ENCODE results near the gene ERG. TPM values are rescaled to one million over a fixed set of nuclear protein-coding genes. Genes with fewer than 3 reads are reported as not detected.

Gene ERG
- total RNA-seq, 1 donor from 2014 or later = 10.0 TPM

GRCh38 chr21:38434913-38435533 is 63.3 kb downstream of the ERG start:
- DNase-seq (ENCODE audit: low spot score) = no peak

- DNase-seq (ENCODE audit: low spot score) = no peak
Measured at GRCh38 chr21:38433471-38433870, 64.8 kb downstream of the ERG start.

DNA sequence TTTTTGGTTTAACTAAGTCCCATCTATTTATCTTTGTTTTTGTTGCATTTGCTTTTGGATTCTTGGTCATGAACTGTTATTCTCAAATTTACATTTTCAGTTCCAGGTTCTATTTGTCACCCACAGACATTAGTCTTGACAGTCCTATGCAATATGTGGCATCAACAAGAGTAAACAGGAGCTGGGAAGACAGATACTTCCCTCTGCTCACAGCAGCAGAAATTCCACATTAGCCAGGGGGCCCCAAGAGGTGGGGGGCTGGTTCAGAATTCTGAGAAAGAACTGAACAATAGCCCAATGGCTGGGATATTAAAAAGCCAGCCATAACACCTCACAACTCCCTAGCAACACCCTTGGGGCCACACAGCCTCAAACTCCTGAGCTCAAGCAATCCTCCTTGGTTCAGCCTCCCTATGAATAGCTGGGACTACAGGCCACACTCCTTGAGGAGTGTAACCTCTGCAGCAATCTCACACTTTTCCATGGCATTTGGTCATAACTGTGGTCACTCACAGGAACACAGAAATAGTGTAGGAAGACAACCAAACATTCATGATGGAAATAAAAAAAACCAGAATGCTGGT is 67.8 kb downstream of the ERG start:
- no peak for DNase-seq (ENCODE audit: low spot score)

DNA sequence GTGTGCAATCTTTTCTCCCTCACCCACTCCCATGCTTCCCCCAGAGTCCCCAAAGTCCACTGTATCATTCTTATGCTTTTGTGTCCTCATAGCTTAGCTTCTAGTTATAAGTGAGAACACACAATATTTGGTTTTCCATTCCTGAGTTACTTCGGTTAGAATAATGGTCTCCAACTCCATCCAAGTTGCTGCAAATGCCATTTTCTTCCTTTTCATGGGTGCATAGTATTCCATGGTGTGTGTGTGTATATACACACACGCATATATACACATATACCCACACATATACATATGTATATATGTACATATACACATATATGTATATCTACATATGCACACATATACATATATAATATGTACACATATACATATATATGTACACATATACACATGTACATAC is 69.3 kb downstream of the ERG start:
- no peak for DNase-seq (ENCODE audit: low spot score)

GRCh38 chr21:38428211-38428610 is 70.1 kb downstream of the ERG start:
- DNase-seq (ENCODE audit: low spot score) = no peak

- no peak for DNase-seq (ENCODE audit: low spot score)
Measured at GRCh38 chr21:38424305-38425019, 73.8 kb downstream of the ERG start.

DNA sequence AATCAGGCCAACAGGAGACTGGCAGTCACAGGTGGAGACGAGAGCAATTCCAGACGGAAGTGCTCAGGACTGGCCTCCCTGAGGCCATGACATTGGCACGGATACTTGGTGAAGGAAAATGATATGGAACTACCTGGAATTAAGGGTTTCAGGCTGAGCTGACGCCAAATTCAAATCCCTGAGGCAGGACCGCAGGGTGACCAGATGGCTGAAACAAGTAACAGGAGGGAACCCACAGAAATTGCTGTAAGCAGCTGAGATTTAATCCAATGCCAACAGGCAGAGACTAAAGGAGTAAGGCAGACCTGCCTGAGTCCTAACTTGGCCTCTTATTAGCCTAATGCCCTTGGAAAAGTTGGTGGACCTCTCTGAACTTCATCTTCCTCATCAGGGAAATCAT is 76.2 kb downstream of the ERG start:
- DNase-seq (ENCODE audit: low spot score) = no peak

DNA sequence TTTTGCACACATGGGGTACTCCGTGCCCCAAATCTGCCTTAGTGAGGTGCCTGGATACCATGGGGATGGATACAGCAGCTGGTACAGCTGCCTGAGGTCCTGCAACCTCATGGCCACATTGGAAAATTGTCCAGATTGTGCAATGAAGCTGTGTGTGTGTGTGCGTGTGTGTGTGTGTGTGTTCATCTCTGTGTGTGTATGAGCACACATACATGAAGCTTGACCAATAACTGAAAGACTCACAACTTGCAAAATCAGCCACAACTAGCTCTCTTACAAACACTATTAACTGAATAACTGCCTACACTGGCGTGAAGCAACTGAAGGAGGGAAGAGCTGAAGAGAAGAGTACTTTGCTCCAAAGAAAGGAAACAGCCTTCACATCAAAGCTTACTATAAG is 78.1 kb downstream of the ERG start:
- DNase-seq (ENCODE audit: low spot score) = no peak

- no peak for DNase-seq (ENCODE audit: low spot score)
Measured at GRCh38 chr21:38417726-38418125, 80.6 kb downstream of the ERG start.

GRCh38 chr21:38416791-38417190 is 81.5 kb downstream of the ERG start:
- DNase-seq (ENCODE audit: low spot score) = no peak

GRCh38 chr21:38413958-38414548 is 84.2 kb downstream of the ERG start:
- no peak for DNase-seq (ENCODE audit: low spot score)

DNA sequence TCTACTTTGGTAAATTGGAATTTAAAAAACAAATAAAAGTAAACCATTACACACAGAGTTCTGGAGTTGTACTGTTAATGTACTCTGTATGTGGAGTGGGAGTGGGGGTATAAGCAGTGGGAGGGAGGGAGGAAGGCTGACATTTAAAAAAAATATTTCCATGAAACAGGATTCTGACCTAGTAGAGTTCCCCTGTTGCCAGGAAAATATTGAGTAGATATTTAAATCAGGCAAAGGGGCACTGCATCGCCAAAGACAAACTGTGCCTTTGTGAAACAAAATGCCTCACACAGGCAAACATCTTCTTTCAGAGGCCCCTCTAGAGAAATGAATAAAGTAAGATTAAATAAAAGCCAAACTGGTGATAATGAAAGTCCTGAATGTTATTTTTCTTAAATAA is 87.8 kb downstream of the ERG start:
- DNase-seq (ENCODE audit: low spot score) = no peak

DNA sequence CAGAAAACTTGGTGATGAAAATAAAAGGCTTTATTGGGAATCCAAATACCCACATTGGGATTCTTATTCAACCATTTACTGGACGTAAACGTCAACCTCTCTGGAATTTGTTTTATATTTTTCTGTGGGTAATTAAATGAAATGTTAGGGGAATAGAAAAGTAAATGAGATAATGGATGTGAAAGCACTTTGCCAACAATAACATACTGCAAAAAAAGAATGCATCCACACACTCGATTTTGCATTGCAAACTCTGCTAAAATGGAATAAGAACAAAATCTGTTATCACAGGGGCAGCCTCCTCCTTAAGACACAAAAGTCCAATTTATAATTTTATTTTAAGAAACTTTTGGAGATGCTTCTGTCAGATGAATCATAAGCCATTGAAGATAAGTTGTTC is 88.4 kb downstream of the ERG start:
- no peak for DNase-seq (ENCODE audit: low spot score)

- DNase-seq (ENCODE audit: low spot score) = no peak
Measured at GRCh38 chr21:38404177-38404576, 94.1 kb downstream of the ERG start.

DNA sequence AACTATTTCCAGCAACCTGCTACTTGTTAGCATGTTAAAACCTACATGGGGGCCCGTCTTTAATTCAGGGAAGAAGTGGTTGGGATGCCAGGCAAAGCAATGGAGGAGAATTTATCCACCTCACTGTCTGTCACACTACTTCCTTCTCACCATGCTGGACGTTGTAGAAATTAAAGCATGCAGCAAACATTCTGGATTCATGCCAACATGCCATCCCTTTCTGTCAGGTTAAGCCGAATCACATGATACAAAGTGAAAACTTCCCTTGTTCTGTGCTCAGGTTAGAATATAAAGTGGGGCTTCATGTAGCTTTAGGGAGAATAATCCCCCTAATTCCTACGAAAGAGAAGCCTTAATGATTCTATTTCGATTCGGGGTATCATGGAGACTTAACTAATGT is 95.5 kb downstream of the ERG start:
- DNase-seq (ENCODE audit: low spot score) = no peak

GRCh38 chr21:38402291-38402690 is 96.0 kb downstream of the ERG start:
- DNase-seq (ENCODE audit: low spot score) = no peak

DNA sequence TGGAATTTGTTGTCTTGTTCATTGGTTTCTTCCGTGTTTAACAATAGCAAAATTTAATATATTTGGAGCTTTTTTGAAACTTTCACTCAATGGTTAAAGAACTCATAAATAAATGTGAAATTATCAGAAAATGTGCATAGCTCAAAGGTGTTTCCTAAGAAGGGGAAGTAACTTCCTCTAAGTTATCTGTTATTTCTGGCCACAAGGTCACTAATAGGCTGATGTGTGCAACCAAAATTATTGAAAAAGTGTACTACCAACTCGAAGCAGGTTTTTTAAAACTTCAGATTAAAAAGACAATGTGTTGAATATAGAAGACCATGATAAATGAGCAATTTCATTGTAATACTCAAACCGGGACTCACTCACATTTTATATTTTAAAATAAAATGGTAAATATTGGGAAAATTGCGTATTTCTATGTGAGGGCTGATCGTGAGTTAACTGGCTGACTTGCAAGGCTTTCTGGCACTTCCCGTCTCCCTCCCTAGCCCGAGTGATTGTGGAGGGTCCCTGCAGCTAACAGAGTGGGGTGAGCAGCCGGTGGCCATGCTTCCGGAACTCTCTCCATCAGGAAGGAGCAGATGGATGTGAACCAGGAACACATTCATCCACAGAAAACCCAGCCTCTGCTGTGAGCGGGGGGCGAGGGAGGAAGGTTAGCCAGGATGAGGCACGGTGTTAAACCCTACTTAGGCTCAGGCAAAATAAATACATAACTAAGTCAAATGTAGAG is 96.9 kb downstream of the ERG start:
- DNase-seq (ENCODE audit: low spot score) = no peak

DNA sequence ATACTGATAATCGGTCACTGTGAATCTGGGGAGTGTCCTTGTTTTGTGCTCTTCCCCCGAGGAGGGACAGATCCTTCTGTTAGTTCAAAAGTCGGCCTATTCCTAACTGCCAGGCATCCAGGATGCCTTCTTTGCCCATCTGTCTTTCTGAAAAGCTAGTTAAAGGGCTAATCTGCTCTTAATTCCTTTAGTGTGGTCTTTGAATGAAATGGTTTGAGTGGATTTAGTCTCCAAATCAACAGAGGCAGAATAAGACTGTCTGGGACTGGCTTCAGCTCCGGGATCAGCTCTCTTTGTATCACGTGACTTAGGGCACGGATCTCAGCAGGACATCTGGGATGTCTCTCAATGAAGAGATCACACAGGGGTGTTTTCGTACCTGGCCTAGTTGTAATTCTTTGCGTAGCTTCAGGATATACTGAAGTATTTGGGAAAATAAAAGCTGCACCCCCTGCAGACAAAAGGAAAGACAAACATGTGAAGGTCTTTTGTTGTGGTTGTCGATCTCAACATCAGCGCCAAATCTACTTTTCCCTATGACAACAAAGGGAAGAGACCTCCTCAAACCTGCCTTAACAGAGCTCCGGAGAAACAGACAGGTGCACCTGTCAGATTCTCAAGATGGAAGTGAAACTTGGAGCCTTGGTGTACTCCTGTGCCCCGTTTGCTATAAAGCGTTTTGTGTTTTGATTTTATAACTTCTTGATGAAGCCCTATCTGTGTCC is 97.9 kb downstream of the ERG start:
- no peak for DNase-seq (ENCODE audit: low spot score)

GRCh38 chr21:38399103-38399502 is 99.2 kb downstream of the ERG start:
- DNase-seq (ENCODE audit: low spot score) = no peak

DNA sequence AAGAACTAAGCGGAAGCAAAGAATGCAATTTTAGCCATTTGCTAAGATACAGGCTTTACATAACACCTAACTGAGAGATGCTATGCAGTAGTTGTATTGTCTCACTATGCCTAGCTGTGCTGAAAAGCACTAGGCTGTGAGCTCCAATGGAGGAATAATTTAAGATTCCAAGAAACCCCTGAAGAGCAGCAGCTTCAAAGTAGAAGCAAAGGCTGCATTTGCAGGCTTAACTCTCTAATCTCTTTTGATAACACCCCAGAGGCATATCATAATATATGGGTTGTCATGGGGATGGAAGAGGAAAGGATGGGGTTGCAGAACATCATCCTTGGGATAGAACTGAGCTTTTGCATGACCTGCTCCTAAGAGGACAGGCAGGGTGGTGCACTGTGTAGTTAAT is 102.0 kb downstream of the ERG start:
- DNase-seq (ENCODE audit: low spot score) = no peak

DNA sequence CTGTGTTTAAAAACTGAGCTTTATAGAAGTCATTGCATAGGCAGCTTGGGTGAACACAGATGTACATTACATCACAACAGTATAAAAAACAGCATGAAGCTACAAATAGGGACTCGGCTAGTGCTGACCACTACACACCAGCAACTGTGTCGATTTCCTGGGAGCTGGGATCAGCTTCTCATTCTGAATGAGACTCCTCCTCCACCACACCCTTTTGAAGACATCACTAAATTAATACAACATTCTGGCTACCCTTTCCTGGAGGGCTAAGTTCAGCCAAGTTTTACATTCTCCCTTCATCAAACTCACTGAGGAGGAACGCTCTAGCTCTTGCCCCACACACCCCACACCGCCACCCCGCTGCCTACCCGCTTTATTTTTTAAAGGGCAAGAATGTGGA is 102.7 kb downstream of the ERG start:
- no peak for DNase-seq (ENCODE audit: low spot score)

- no peak for DNase-seq (ENCODE audit: low spot score)
Measured at GRCh38 chr21:38392661-38393060, 105.6 kb downstream of the ERG start.

Data from mucosa of gallbladder (tissue), 1 donor.